IMR-90 (cell line): ENCODE results near the gene MED23.

Experiments used
- CTCF ChIP-seq: conservative IDR thresholded peaks from 2 replicates; pipeline ENCODE4 v1.5.1; 2012; ENCODE audit warnings: mild to moderate bottlenecking, low read depth, low read length, improper control_type of control experiment
- ELK1 ChIP-seq: fragments of 150-350 bp; IDR thresholded peaks from 2 replicates; pipeline ENCODE4 v1.6.1; 2016; ENCODE audit warnings: low read depth, mild to moderate bottlenecking, low read length, moderate library complexity, borderline replicate concordance
- FOS ChIP-seq: fragments of 150-350 bp; IDR thresholded peaks from 2 replicates; pipeline ENCODE4 v1.6.1; 2016; ENCODE audit warnings: low read depth, low read length
- POLR2A ChIP-seq: IDR thresholded peaks from 2 replicates; pipeline ENCODE4 v1.6.1; 2012; ENCODE audit warnings: mild to moderate bottlenecking, low read depth, low read length
- RAD21 ChIP-seq: IDR thresholded peaks from 2 replicates; pipeline ENCODE4 v1.6.1; 2012; ENCODE audit warnings: low read length, improper control_type of control experiment
- RFX5 ChIP-seq: IDR thresholded peaks from 2 replicates; pipeline ENCODE4 v1.8.0; 2012; ENCODE audit warnings: low read depth, mild to moderate bottlenecking, low read length, moderate library complexity

GRCh38 chr6:131629651-131630050 lies 1.6 kb upstream of the MED23 start:
- TF ChIP-seq RFX5 (no peak), CTCF (no peak), ELK1 (no peak), RAD21 (no peak), FOS (no peak), POLR2A (no peak)
